BE2C (cell line): ENCODE results near the gene UQCC2.

ENCODE experiments used
- DNase-seq: peaks from one replicate; pipeline ENCODE4 v3.0.0-alpha.2; 2020
- H3K27me3 ChIP-seq: fragments of 250-450 bp; sonication (Bioruptor Pico); 2 replicates; pipeline ENCODE4 v1.5.1; 2020; ENCODE audit warnings: mild to moderate bottlenecking
- H3K36me3 ChIP-seq: fragments of 250-450 bp; sonication (Bioruptor Pico); 2 replicates; pipeline ENCODE4 v1.5.1; 2020; ENCODE audit warnings: mild to moderate bottlenecking
- H3K4me1 ChIP-seq: fragments of 250-450 bp; sonication (Bioruptor Pico); 2 replicates; pipeline ENCODE4 v1.5.1; 2020
- H3K4me3 ChIP-seq: 2 replicates; pipeline ENCODE4 v1.5.1; 2011; ENCODE audit warnings: low read depth, low read length
- H3K9me3 ChIP-seq: fragments of 250-450 bp; sonication (Bioruptor Pico); 2 replicates; pipeline ENCODE4 v1.5.1; 2020
- CTCF ChIP-seq: IDR thresholded peaks from 2 replicates; pipeline ENCODE4 v1.5.1; 2012; ENCODE audit warnings: mild to moderate bottlenecking, low read depth, low read length

The UQCC2 gene

DNA sequence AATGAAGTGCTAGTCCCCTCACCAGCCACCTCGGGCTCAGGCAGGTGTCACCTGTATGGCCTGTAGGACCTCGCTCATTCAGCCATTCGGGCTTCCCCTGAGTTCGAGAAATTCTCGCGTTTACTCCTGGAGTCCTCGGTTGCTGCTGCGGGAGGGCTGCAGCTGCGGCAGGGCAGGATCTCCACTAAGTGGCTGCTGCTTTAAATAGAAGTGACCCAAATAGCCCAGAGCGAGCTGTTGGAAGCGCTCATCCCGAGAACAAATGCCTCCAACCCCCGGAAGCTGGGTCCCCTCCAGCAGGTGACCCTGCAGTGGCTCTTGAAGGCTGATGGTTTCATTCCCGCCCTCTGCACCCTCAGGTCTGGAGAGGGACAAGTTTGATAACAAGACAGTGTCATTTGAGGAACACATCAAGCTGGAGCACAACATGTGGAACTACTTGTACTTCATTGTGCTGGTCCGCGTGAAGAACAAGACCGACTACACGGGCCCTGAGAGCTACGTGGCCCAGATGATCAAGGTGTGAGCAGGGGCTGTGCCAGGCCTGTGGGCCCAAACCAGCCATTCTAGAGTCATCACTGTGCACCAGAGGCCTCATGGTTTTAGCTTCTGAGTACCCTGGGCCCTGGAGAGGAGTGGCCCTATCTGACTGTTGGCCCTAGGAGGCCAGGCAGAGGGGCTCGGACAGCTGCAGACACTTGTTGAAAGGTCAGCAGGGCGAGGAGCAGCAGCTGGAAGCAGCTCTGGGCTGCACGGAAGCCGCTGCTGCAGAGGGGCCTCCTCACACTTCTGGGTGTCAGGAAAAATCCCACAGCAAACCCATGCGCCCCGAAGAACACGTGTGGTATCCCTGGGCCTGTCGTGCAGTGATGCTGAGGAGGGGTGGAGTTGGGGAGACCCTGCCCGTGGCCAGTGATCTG lies 18.1 kb downstream of the UQCC2 start:
- H3K27me3 ChIP-seq, result no peaks in the 10 kb centered on the region
- DNase-seq, result no peak
- H3K4me1 ChIP-seq, result peaks cover 41% of the 10 kb centered on the region
- peaks cover 12% of the 10 kb centered on the region for H3K36me3 ChIP-seq
- H3K9me3 ChIP-seq, result no peaks in the 10 kb centered on the region
- no peak for TF ChIP-seq CTCF
- H3K4me3 ChIP-seq, result no peak overlapping the region

- no peaks in the 10 kb centered on the region for H3K27me3 ChIP-seq
- no peak overlapping the region for H3K4me3 ChIP-seq
- no peak for DNase-seq
- H3K36me3 ChIP-seq, result peaks cover 9% of the 10 kb centered on the region
- peaks cover 41% of the 10 kb centered on the region for H3K4me1 ChIP-seq
- no peak for TF ChIP-seq CTCF
- no peaks in the 10 kb centered on the region for H3K9me3 ChIP-seq
Measured at GRCh38 chr6:33692760-33693158, 18.7 kb downstream of the UQCC2 start.

- peaks cover 38% of the 10 kb centered on the region for H3K4me1 ChIP-seq
- no peak for TF ChIP-seq CTCF
- DNase-seq, result no peak
Measured at GRCh38 chr6:33692078-33692759, 19.3 kb downstream of the UQCC2 start.

DNA sequence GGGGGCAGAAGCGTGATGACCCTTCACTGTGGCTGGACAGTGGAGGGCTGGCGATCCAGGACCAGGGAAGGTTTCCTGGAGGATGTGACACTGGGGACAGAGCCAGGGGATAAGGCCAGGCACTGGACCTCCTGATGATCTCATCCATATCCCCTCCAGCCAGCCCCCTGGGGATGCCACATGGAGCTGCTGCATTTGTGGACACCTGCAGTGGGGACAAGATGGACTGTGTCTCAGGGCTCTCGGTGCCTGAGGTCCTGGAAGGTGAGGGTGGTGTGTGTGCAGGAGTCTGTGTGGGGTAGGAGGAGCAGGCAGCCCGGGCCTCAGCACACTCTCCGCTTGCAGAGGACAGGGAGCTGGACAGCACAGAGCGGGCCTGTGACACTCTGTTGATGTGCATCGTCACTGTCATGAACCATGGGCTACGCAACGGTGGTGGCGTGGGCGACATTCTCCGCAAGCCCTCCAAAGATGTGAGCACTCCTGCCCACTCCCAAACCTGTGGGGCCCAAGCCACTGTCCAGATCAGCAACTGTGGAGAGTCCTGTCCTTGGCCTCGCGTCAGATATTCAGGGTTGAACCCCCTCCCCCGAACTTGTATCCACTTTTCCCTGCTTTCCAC lies 19.9 kb downstream of the UQCC2 start:
- TF ChIP-seq CTCF, result no peak
- Histone ChIP-seq H3K27me3 (no peaks in the 10 kb centered on the region), H3K4me3 (no peak overlapping the region), H3K9me3 (no peaks in the 10 kb centered on the region), H3K36me3 (no peaks in the 10 kb centered on the region; the same call in 1 of the 2 replicates), H3K4me1 (peaks cover 31% of the 10 kb centered on the region)
- no peak for DNase-seq

More at GRCh38 chr6:33692078-33692759, 19.3 kb downstream of the UQCC2 start:
- Histone ChIP-seq H3K36me3 (peaks cover 3% of the 10 kb centered on the region), H3K9me3 (no peaks in the 10 kb centered on the region), H3K4me3 (no peak overlapping the region), H3K27me3 (no peaks in the 10 kb centered on the region)

DNA sequence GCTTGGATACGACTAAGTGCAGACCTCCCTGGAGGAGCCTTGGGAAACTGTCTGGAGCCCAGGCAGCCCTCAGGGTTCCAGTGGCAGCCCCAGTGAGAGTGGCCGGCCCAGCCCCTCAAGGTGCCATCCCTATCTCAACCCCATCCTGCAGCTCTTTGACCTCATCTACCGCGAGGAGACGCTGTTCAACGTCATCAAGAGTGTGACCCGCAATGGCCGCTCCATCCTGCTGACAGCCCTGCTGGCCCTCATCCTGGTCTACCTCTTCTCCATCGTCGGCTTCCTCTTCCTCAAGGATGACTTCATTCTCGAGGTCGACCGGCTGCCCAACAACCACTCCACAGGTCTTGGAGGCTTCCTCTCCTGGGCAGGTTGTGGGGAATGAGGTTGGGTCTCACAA lies 20.7 kb downstream of the UQCC2 start:
- Histone ChIP-seq H3K36me3 (no peaks in the 10 kb centered on the region), H3K4me1 (peaks cover 23% of the 10 kb centered on the region), H3K9me3 (no peaks in the 10 kb centered on the region), H3K4me3 (no peak overlapping the region), H3K27me3 (no peaks in the 10 kb centered on the region)
- DNase-seq, result no peak
- no peak for TF ChIP-seq CTCF
